PC-3 (cell line): ENCODE results near the gene CST6.

Source experiments
- CTCF ChIP-seq: fragments of 300-600 bp; sonication (generic); conservative IDR thresholded peaks from 2 replicates; pipeline ENCODE4 v1.5.1; 2017; ENCODE audit warnings: antibody characterized with exemption, low read depth, mild to moderate bottlenecking, low read length
- EZH2 ChIP-seq: fragments of 300-600 bp; sonication (generic); IDR thresholded peaks from one replicate; pipeline ENCODE4 v1.6.1; 2017; ENCODE audit warnings: antibody characterized with exemption, mild to moderate bottlenecking, low read length; ENCODE audit not compliant: unreplicated experiment
- EZH2phosphoT487 ChIP-seq: fragments of 300-600 bp; sonication (generic); IDR thresholded peaks from 2 replicates; pipeline ENCODE4 v1.6.1; 2018; ENCODE audit warnings: mild to moderate bottlenecking, antibody characterized with exemption, low read length, borderline replicate concordance

- TF ChIP-seq CTCF (no peak), EZH2 (no peak), EZH2phosphoT487 (no peak)
These were observed 38.9 kb downstream of the CST6 start for GRCh38 chr11:66050581-66051231.
